Upper lobe of left lung (tissue), 4 donors: ENCODE measurements around the gene ZNF365.

Experiments used
- EP300 ChIP-seq, 4 donors: sonication (generic); formaldehyde crosslinking; IDR thresholded peaks; one replicate each; pipeline ENCODE4 v1.5.1; 2017; ENCODE audit warnings: antibody characterized with exemption in 4 of 4, control low read depth in 2 of 4
- POLR2A ChIP-seq, 4 donors: fragments of 450-650 bp; IDR thresholded peaks; one replicate each; pipeline ENCODE4 v1.5.1; 2016 to 2017; ENCODE audit warnings: antibody characterized with exemption in 4 of 4, mild to moderate bottlenecking in 2 of 4
- TF ChIP-seq, protein P1 (sequence below), 6 experiments: fragments of 450-650 bp in 4 of 6; fragments of 200-600 bp in 2 of 6; sonication (generic) in 2 of 6; IDR thresholded peaks; one replicate each; pipeline ENCODE4 v1.5.1; 2016 to 2019; ENCODE audit warnings: antibody characterized with exemption in 6 of 6

- TF ChIP-seq, protein P1, sequence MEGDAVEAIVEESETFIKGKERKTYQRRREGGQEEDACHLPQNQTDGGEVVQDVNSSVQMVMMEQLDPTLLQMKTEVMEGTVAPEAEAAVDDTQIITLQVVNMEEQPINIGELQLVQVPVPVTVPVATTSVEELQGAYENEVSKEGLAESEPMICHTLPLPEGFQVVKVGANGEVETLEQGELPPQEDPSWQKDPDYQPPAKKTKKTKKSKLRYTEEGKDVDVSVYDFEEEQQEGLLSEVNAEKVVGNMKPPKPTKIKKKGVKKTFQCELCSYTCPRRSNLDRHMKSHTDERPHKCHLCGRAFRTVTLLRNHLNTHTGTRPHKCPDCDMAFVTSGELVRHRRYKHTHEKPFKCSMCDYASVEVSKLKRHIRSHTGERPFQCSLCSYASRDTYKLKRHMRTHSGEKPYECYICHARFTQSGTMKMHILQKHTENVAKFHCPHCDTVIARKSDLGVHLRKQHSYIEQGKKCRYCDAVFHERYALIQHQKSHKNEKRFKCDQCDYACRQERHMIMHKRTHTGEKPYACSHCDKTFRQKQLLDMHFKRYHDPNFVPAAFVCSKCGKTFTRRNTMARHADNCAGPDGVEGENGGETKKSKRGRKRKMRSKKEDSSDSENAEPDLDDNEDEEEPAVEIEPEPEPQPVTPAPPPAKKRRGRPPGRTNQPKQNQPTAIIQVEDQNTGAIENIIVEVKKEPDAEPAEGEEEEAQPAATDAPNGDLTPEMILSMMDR (IDR thresholded peaks at IDR 0.05) = no peak
- TF ChIP-seq POLR2A (IDR thresholded peaks at IDR 0.05) (no peak), EP300 (IDR thresholded peaks at IDR 0.05) (no peak)
Observed at GRCh38 chr10:62356447-62356846, 17.7 kb upstream of the ZNF365 start.
